Right lobe of liver (tissue), 4 donors: Measurements from ENCODE around the gene SLC6A18.

Experiments
- CTCF ChIP-seq, 4 donors: fragments of 200-600 bp in 3 of 4; fragments of 450-650 bp in 1 of 4; IDR thresholded peaks; one replicate each; pipeline versions ENCODE4 v1.5.1 to v1.8.0; 2016 to 2022; ENCODE audit warnings: antibody characterized with exemption in 4 of 4, mild to moderate bottlenecking in 2 of 4
- POLR2A ChIP-seq: fragments of 450-650 bp; IDR thresholded peaks from one replicate; pipeline ENCODE4 v1.6.1; 2017; ENCODE audit warnings: antibody characterized with exemption, mild to moderate bottlenecking
- donor health status: DM: no; HTN: no; CAD: no.
- donor health status: DM: no; HTN: no; CAD: no.
- donor health status: DM: no; HTN: yes; CAD: no.

- TF ChIP-seq POLR2A = no peak
- TF ChIP-seq CTCF (IDR thresholded peaks at IDR 0.05) = no peak
Measured at GRCh38 chr5:1214163-1214935, 10.8 kb upstream of the SLC6A18 start.
